ENCODE data around the gene ZNF622.

DNA sequence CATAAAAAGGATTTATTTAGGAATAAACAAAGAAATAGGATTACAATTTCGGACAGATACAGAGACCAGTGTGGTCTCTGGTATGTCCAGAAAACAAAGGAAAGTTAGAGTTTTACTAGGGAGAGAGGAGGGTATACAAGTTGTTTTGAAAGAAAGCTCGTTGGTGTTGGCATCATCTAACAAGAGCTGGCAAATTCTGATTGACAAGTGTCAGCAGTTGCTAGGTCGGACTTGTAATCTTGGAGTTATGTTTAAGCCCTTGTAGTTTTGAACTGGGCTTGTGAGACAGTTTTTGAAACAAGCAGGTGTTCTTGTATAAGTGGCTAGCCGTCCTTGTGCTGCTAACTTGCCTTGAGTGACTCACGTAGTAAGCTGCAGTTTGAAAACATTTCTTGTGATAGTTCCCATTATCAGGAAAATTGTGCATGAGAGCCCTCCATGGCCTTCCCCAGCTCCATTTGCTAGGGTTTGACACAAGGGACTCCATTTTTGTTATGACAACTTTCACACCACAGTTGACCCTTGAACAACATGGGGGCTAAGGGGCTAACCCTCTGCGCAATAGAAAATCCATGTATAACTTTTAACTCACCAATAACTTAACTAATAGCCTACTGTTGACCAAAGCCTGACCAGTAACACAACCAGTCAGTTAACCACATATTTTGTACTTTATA, 48.1 kb downstream of the ZNF622 start:
- TF ChIP-seq, protein P1, sequence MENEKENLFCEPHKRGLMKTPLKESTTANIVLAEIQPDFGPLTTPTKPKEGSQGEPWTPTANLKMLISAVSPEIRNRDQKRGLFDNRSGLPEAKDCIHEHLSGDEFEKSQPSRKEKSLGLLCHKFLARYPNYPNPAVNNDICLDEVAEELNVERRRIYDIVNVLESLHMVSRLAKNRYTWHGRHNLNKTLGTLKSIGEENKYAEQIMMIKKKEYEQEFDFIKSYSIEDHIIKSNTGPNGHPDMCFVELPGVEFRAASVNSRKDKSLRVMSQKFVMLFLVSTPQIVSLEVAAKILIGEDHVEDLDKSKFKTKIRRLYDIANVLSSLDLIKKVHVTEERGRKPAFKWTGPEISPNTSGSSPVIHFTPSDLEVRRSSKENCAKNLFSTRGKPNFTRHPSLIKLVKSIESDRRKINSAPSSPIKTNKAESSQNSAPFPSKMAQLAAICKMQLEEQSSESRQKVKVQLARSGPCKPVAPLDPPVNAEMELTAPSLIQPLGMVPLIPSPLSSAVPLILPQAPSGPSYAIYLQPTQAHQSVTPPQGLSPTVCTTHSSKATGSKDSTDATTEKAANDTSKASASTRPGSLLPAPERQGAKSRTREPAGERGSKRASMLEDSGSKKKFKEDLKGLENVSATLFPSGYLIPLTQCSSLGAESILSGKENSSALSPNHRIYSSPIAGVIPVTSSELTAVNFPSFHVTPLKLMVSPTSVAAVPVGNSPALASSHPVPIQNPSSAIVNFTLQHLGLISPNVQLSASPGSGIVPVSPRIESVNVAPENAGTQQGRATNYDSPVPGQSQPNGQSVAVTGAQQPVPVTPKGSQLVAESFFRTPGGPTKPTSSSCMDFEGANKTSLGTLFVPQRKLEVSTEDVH (IDR thresholded peaks at IDR 0.05; ENCODE audit: low read depth, partially characterized antibody) = no peak
- TF ChIP-seq CBFB (IDR thresholded peaks at IDR 0.05; ENCODE audit: low read depth) (no peak), RFX5 (IDR thresholded peaks at IDR 0.05; ENCODE audit: low read depth, low read length) (no peak), POLR2A (IDR thresholded peaks at IDR 0.05; ENCODE audit: low read depth, low read length) (no peak)
- TF ChIP-seq, protein P2, sequence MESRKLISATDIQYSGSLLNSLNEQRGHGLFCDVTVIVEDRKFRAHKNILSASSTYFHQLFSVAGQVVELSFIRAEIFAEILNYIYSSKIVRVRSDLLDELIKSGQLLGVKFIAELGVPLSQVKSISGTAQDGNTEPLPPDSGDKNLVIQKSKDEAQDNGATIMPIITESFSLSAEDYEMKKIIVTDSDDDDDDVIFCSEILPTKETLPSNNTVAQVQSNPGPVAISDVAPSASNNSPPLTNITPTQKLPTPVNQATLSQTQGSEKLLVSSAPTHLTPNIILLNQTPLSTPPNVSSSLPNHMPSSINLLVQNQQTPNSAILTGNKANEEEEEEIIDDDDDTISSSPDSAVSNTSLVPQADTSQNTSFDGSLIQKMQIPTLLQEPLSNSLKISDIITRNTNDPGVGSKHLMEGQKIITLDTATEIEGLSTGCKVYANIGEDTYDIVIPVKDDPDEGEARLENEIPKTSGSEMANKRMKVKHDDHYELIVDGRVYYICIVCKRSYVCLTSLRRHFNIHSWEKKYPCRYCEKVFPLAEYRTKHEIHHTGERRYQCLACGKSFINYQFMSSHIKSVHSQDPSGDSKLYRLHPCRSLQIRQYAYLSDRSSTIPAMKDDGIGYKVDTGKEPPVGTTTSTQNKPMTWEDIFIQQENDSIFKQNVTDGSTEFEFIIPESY (IDR thresholded peaks at IDR 0.05) = no peak
- TF ChIP-seq, protein P3, sequence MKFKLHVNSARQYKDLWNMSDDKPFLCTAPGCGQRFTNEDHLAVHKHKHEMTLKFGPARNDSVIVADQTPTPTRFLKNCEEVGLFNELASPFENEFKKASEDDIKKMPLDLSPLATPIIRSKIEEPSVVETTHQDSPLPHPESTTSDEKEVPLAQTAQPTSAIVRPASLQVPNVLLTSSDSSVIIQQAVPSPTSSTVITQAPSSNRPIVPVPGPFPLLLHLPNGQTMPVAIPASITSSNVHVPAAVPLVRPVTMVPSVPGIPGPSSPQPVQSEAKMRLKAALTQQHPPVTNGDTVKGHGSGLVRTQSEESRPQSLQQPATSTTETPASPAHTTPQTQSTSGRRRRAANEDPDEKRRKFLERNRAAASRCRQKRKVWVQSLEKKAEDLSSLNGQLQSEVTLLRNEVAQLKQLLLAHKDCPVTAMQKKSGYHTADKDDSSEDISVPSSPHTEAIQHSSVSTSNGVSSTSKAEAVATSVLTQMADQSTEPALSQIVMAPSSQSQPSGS (IDR thresholded peaks at IDR 0.05; ENCODE audit: low read length) = no peak

Data from GM12878 (cell line).